SK-N-SH (cell line): ENCODE measurements around the gene EFHB.

Experiments used
- EP300 ChIP-seq, 2 experiments: IDR thresholded peaks; 2 replicates each; pipeline versions ENCODE4 v1.4.0 to v1.6.1; 2012; ENCODE audit warnings: borderline replicate concordance in 1 of 2, low read depth in 1 of 2, low read length in 1 of 2
- MXI1 ChIP-seq: IDR thresholded peaks from 2 replicates; pipeline ENCODE4 v1.6.1; 2012; ENCODE audit warnings: mild to moderate bottlenecking, low read depth, low read length, improper control_type of control experiment
- POLR2AphosphoS5 ChIP-seq: IDR thresholded peaks from 2 replicates; pipeline ENCODE4 v1.6.1; 2012; ENCODE audit warnings: low read depth, low read length
- RAD21 ChIP-seq: IDR thresholded peaks from 2 replicates; pipeline ENCODE4 v1.6.1; 2012; ENCODE audit warnings: mild to moderate bottlenecking, low read length
- TCF12 ChIP-seq: IDR thresholded peaks from 2 replicates; pipeline ENCODE4 v1.4.0; 2012
- TF ChIP-seq, protein P1 (sequence below): fragments of 200-600 bp; sonication (generic); IDR thresholded peaks from 2 replicates; pipeline ENCODE4 v1.6.1; 2017; ENCODE audit warnings: antibody characterized with exemption, mild to moderate bottlenecking, moderate library complexity

DNA sequence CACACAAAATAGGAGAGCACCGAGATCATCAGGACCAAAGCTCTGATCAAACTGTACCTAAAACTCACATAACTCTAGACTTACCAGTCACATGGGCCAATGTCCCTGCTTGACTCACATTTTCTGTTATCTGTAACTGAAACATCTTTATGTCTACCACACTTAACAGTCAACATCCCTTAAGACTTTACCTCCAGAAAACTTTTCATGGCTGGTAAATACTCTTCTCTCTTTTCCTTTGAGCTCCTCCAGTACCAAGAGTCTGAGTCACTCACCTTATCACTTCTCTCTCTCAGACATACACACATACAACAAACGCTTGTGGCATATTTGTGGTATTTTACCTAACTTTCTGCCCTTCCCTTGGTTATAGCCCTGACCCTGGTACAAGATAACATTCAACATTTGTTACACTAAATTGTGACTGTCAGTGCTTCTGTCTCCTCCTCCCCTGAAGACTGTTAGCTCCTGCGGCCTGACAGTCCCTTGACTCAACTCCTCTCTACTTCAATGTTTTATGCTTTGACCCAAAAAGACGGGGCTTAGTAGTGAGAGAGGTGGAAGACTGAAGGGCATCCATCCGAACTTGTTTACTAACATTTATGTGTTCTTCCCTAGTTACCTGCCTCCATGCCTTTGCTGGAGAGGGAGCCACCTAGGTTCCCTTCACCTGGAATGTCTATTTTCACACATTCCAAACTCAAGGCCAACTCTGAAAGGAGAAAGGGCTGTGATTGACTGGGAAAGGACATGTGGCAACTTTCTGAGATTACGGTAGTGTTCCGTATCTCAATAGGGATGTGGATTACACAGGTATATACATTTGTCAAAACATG lies 3.7 kb upstream of the EFHB start:
- TF ChIP-seq POLR2AphosphoS5 (no peak), TCF12 (no peak), EP300 (IDR thresholded peaks at IDR 0.05; ENCODE audit: borderline replicate concordance in 1 of 2, low read depth in 1 of 2, low read length in 1 of 2) (no peak), RAD21 (no peak), MXI1 (no peak)
- TF ChIP-seq, protein P1, sequence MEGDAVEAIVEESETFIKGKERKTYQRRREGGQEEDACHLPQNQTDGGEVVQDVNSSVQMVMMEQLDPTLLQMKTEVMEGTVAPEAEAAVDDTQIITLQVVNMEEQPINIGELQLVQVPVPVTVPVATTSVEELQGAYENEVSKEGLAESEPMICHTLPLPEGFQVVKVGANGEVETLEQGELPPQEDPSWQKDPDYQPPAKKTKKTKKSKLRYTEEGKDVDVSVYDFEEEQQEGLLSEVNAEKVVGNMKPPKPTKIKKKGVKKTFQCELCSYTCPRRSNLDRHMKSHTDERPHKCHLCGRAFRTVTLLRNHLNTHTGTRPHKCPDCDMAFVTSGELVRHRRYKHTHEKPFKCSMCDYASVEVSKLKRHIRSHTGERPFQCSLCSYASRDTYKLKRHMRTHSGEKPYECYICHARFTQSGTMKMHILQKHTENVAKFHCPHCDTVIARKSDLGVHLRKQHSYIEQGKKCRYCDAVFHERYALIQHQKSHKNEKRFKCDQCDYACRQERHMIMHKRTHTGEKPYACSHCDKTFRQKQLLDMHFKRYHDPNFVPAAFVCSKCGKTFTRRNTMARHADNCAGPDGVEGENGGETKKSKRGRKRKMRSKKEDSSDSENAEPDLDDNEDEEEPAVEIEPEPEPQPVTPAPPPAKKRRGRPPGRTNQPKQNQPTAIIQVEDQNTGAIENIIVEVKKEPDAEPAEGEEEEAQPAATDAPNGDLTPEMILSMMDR = no peak
